WTC11 (cell line): ENCODE measurements around the gene TRIOBP. TPM values are rescaled to one million over a fixed set of nuclear protein-coding genes. Genes with fewer than 3 reads are reported as not detected.

Experiments used
- ATAC-seq: fragments of 200-7000 bp; cut with Tn5 transposase; 2 replicates; pipeline ENCODE4 v1.10.0; 2021; ENCODE audit warnings: mild to moderate bottlenecking, moderate library complexity
- CTCF ChIA-PET: fragments of 300-600 bp; sonication (Branson Sonifier 250); formaldehyde crosslinking; loops from one replicate; lab custom pipeline; 2021; ENCODE audit warnings: antibody characterized with exemption; lab: Charles Lee
- POLR2A ChIA-PET: fragments of 350-600 bp; sonication (Branson Sonifier 250); formaldehyde crosslinking; loops from one replicate; lab custom pipeline; 2021; ENCODE audit warnings: antibody characterized with exemption; lab: Charles Lee
- DNase-seq: peaks from one replicate; pipeline ENCODE4 v3.0.0; 2021; ENCODE audit warnings: low spot score
- H3K27ac Mint-ChIP-seq: 2 replicates; pipeline ENCODE4 v1.8.0; 2021; ENCODE audit warnings: mixed read lengths
- H3K27me3 Mint-ChIP-seq: 2 replicates; pipeline ENCODE4 v1.8.0; 2021; ENCODE audit warnings: low read depth, mild to moderate bottlenecking, moderate library complexity, mixed read lengths
- H3K36me3 Mint-ChIP-seq: 2 replicates; pipeline ENCODE4 v1.8.0; 2021; ENCODE audit warnings: mixed read lengths
- H3K4me1 Mint-ChIP-seq: 2 replicates; pipeline ENCODE4 v1.8.0; 2022; ENCODE audit warnings: mixed read lengths
- H3K4me3 Mint-ChIP-seq: 2 replicates; pipeline ENCODE4 v1.8.0; 2021; ENCODE audit warnings: mild to moderate bottlenecking, moderate library complexity, mixed read lengths
- H3K9me3 Mint-ChIP-seq: 2 replicates; pipeline ENCODE4 v1.8.0; 2021; ENCODE audit warnings: mixed read lengths
- CREM ChIP-seq: sonication (generic); formaldehyde crosslinking; IDR thresholded peaks from 2 replicates; pipeline ENCODE4 v1.8.1; 2022; ENCODE audit warnings: mild to moderate bottlenecking, missing genetic modification reagents, moderate library complexity
- E2F4 ChIP-seq: sonication (generic); formaldehyde crosslinking; IDR thresholded peaks from 2 replicates; pipeline ENCODE4 v1.8.1; 2022; ENCODE audit warnings: low read depth, mild to moderate bottlenecking, moderate library complexity, missing genetic modification reagents, borderline replicate concordance
- ERG ChIP-seq: fragments of 250-450 bp; sonication (Bioruptor Pico); IDR thresholded peaks from 2 replicates; pipeline ENCODE4 v1.8.0; 2021; ENCODE audit warnings: mild to moderate bottlenecking
- GTF2I ChIP-seq: fragments of 250-450 bp; sonication (Bioruptor Pico); conservative IDR thresholded peaks from 2 replicates; pipeline ENCODE4 v1.4.0; 2021; ENCODE audit warnings: mild to moderate bottlenecking
- MLX ChIP-seq: sonication (generic); formaldehyde crosslinking; IDR thresholded peaks from 2 replicates; pipeline ENCODE4 v1.8.1; 2023; ENCODE audit warnings: mild to moderate bottlenecking, missing genetic modification reagents, moderate library complexity
- MXD4 ChIP-seq: fragments of 250-450 bp; sonication (Bioruptor Pico); IDR thresholded peaks from 2 replicates; pipeline ENCODE4 v1.8.0; 2021; ENCODE audit warnings: mild to moderate bottlenecking, moderate library complexity, borderline replicate concordance
- SMAD4 ChIP-seq: sonication (generic); formaldehyde crosslinking; IDR thresholded peaks from 2 replicates; pipeline ENCODE4 v1.8.0; 2022; ENCODE audit warnings: mild to moderate bottlenecking, missing genetic modification reagents
- TP53 ChIP-seq: sonication (generic); formaldehyde crosslinking; IDR thresholded peaks from 2 replicates; pipeline ENCODE4 v1.8.1; 2023; ENCODE audit warnings: mild to moderate bottlenecking, missing genetic modification reagents
- USF1 ChIP-seq: sonication (generic); formaldehyde crosslinking; IDR thresholded peaks from 2 replicates; pipeline ENCODE4 v1.8.0; 2022; ENCODE audit warnings: mild to moderate bottlenecking, missing genetic modification reagents
- ZNF138 ChIP-seq: sonication (generic); formaldehyde crosslinking; conservative IDR thresholded peaks from 2 replicates; pipeline ENCODE4 v1.8.1; 2022; ENCODE audit warnings: mild to moderate bottlenecking, moderate library complexity, missing genetic modification reagents
- ZNF219 ChIP-seq: sonication (generic); formaldehyde crosslinking; IDR thresholded peaks from 2 replicates; pipeline ENCODE4 v1.8.0; 2023; ENCODE audit warnings: missing genetic modification reagents, mild to moderate bottlenecking, borderline replicate concordance
- ZNF263 ChIP-seq: sonication (generic); formaldehyde crosslinking; IDR thresholded peaks from 2 replicates; pipeline ENCODE4 v1.8.1; 2022; ENCODE audit warnings: low read depth, mild to moderate bottlenecking, moderate library complexity, missing genetic modification reagents
- ZNF317 ChIP-seq: sonication (generic); formaldehyde crosslinking; IDR thresholded peaks from 2 replicates; pipeline ENCODE4 v1.8.1; 2023; ENCODE audit warnings: low read depth, mild to moderate bottlenecking, moderate library complexity, missing genetic modification reagents, borderline replicate concordance
- ZNF396 ChIP-seq: fragments of 250-450 bp; sonication (Bioruptor Pico); IDR thresholded peaks from 2 replicates; pipeline ENCODE4 v1.8.0; 2021; ENCODE audit warnings: mild to moderate bottlenecking, moderate library complexity, borderline replicate concordance
- ZNF423 ChIP-seq: fragments of 250-450 bp; sonication (Bioruptor Pico); IDR thresholded peaks from 2 replicates; pipeline ENCODE4 v2.1.2; 2022; ENCODE audit warnings: mild to moderate bottlenecking, moderate library complexity
- total RNA-seq: library from RNA; stranded (reverse); gene quantifications from 3 replicates; pipeline ENCODE4 v1.2.3, GENCODE V29; 2021
- TF ChIP-seq, protein P1 (sequence below): fragments of 250-450 bp; sonication (Bioruptor Pico); IDR thresholded peaks from 2 replicates; pipeline ENCODE4 v2.1.2; 2022; ENCODE audit warnings: mild to moderate bottlenecking, moderate library complexity
- TF ChIP-seq, protein P2 (sequence below): sonication (generic); formaldehyde crosslinking; IDR thresholded peaks from 2 replicates; pipeline ENCODE4 v1.8.1; 2023; ENCODE audit warnings: mild to moderate bottlenecking, missing genetic modification reagents

The TRIOBP gene
- total RNA-seq, 1 experiment from 2014 or later = 54.0 TPM

GRCh38 chr22:37807410-37808293 is 110.8 kb downstream of the TRIOBP start, which contains the start of gene GCAT (continued):
- TF ChIP-seq E2F4 (CRISPR knock-in tag) (no peak), GTF2I (CRISPR knock-in tag) (no peak), ZNF263 (no peak), ZNF317 (no peak), USF1 (CRISPR knock-in tag) (peak; percentile 77; the same call in 1 of the 2 replicates), MXD4 (no peak), ERG (CRISPR knock-in tag) (no peak), ZNF219 (CRISPR knock-in tag) (no peak), SMAD4 (CRISPR knock-in tag) (no peak), ZNF396 (CRISPR knock-in tag) (no peak), ZNF138 (CRISPR knock-in tag) (peak; percentile 12; the same call in 1 of the 2 replicates), ZNF423 (CRISPR knock-in tag) (no peak), CREM (CRISPR knock-in tag) (peak; percentile 79; the same call in 1 of the 2 replicates)
- TF ChIP-seq, protein P1, sequence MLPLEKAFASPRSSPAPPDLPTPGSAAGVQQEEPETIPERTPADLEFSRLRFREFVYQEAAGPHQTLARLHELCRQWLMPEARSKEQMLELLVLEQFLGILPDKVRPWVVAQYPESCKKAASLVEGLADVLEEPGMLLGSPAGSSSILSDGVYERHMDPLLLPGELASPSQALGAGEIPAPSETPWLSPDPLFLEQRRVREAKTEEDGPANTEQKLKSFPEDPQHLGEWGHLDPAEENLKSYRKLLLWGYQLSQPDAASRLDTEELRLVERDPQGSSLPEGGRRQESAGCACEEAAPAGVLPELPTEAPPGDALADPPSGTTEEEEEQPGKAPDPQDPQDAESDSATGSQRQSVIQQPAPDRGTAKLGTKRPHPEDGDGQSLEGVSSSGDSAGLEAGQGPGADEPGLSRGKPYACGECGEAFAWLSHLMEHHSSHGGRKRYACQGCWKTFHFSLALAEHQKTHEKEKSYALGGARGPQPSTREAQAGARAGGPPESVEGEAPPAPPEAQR = no peak
- TF ChIP-seq, protein P2, sequence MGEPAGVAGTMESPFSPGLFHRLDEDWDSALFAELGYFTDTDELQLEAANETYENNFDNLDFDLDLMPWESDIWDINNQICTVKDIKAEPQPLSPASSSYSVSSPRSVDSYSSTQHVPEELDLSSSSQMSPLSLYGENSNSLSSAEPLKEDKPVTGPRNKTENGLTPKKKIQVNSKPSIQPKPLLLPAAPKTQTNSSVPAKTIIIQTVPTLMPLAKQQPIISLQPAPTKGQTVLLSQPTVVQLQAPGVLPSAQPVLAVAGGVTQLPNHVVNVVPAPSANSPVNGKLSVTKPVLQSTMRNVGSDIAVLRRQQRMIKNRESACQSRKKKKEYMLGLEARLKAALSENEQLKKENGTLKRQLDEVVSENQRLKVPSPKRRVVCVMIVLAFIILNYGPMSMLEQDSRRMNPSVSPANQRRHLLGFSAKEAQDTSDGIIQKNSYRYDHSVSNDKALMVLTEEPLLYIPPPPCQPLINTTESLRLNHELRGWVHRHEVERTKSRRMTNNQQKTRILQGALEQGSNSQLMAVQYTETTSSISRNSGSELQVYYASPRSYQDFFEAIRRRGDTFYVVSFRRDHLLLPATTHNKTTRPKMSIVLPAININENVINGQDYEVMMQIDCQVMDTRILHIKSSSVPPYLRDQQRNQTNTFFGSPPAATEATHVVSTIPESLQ (CRISPR knock-in tag) = no peak
- TF ChIP-seq, all 79 proteins: peak for 23

DNA sequence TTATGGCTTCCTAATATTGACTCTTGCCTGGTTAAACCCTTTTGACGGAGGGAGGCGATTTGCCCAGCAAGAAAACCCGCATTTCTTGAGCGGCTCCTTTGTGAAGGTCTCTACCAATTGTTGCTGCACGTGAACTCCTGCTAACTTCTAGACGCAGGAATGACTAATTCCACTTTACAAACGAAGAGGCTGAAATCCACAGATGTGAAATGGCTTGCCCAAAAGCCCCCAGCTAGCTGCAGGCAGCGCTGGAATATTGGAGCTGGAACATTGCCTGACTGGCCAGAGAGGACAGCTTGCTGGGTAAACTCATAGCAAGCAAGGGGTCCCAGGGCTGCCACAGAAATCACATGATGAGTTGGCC is 111.4 kb downstream of the TRIOBP start:
- ChIA-PET CTCF (interaction anchor here (0.6 to 4.0 kb wide), 19 partner anchors 10 to 374 kb away, joined by 3 to 79 read pairs (median 4); partner anchors contain the start of genes ANKRD54 and GALR3), POLR2A (interaction anchor here (0.6 to 3.3 kb wide), 7 partner anchors 10 to 1372 kb away, joined by 3 to 42 read pairs (median 4); partner anchors contain the start of gene ANKRD54)
- Mint-ChIP-seq H3K27ac (no peak overlapping the region), H3K4me3 (peak overlapping the region; percentile 84), H3K36me3 (no peaks in the 10 kb centered on the region), H3K27me3 (peaks cover 53% of the 10 kb centered on the region), H3K9me3 (no peaks in the 10 kb centered on the region), H3K4me1 (peaks cover 35% of the 10 kb centered on the region)
- DNase-seq = no peak
- no peak for ATAC-seq
- TF ChIP-seq ZNF138 (CRISPR knock-in tag) (0 out of 2 replicates have a peak, but pooled peaks have one; percentile 0), TP53 (CRISPR knock-in tag) (no peak), MLX (CRISPR knock-in tag) (no peak)
- TF ChIP-seq, all 79 proteins: peak for 1
